Measurements from ENCODE around the gene ADAD2.

ADAD2 gene

GRCh38 chr16:84179612-84180320 is 11.2 kb upstream of the ADAD2 start:
- Mint-ChIP-seq H3K4me3 (no peak overlapping the region), H3K27ac (ENCODE audit: low read depth) (no peak overlapping the region), H3K9me3 (no peaks in the 10 kb centered on the region), H3K36me3 (ENCODE audit: insufficient read depth) (peaks cover 12% of the 10 kb centered on the region), H3K4me1 (peaks cover 14% of the 10 kb centered on the region), H3K27me3 (no peaks in the 10 kb centered on the region)
- DNase-seq (ENCODE audit: low spot score in 2 of 2): no peak
- ATAC-seq (replicated peaks; ENCODE audit: extremely low read depth, poor library complexity, severe bottlenecking): no peak

- DNase-seq (ENCODE audit: low spot score in 2 of 2) (no peak), ATAC-seq (replicated peaks; ENCODE audit: extremely low read depth, poor library complexity, severe bottlenecking) (no peak)
- H3K4me1 Mint-ChIP-seq: peaks cover 14% of the 10 kb centered on the region
- no peak overlapping the region for H3K4me3 Mint-ChIP-seq
- H3K36me3 Mint-ChIP-seq (ENCODE audit: insufficient read depth): peaks cover 13% of the 10 kb centered on the region
- no peaks in the 10 kb centered on the region for H3K27me3 Mint-ChIP-seq
- no peaks in the 10 kb centered on the region for H3K9me3 Mint-ChIP-seq
- H3K27ac Mint-ChIP-seq (ENCODE audit: low read depth): no peak overlapping the region
Measured at GRCh38 chr16:84180519-84181140, 10.3 kb upstream of the ADAD2 start.

- H3K9me3 Mint-ChIP-seq: no peaks in the 10 kb centered on the region
- peaks cover 13% of the 10 kb centered on the region for H3K36me3 Mint-ChIP-seq (ENCODE audit: insufficient read depth)
- H3K4me3 Mint-ChIP-seq: no peak overlapping the region
- H3K27ac Mint-ChIP-seq (ENCODE audit: low read depth): no peak overlapping the region
- DNase-seq (ENCODE audit: low spot score in 2 of 2) (no peak), ATAC-seq (replicated peaks; ENCODE audit: extremely low read depth, poor library complexity, severe bottlenecking) (no peak)
- peaks cover 14% of the 10 kb centered on the region for H3K4me1 Mint-ChIP-seq
- H3K27me3 Mint-ChIP-seq: no peaks in the 10 kb centered on the region
Measured at GRCh38 chr16:84181144-84181915, 9.6 kb upstream of the ADAD2 start.

- peaks cover 18% of the 10 kb centered on the region for H3K36me3 Mint-ChIP-seq (ENCODE audit: insufficient read depth)
- H3K4me3 Mint-ChIP-seq: no peak overlapping the region
- peaks cover 19% of the 10 kb centered on the region for H3K4me1 Mint-ChIP-seq
- H3K9me3 Mint-ChIP-seq: no peaks in the 10 kb centered on the region
- H3K27me3 Mint-ChIP-seq: no peaks in the 10 kb centered on the region
- DNase-seq (ENCODE audit: low spot score in 2 of 2) (no peak), ATAC-seq (replicated peaks; ENCODE audit: extremely low read depth, poor library complexity, severe bottlenecking) (no peak)
- no peak overlapping the region for H3K27ac Mint-ChIP-seq (ENCODE audit: low read depth)
Measured at GRCh38 chr16:84182104-84182503, 8.9 kb upstream of the ADAD2 start.

- Mint-ChIP-seq H3K27ac (ENCODE audit: low read depth) (no peak overlapping the region), H3K9me3 (no peaks in the 10 kb centered on the region), H3K4me3 (no peak overlapping the region), H3K36me3 (ENCODE audit: insufficient read depth) (peaks cover 18% of the 10 kb centered on the region), H3K4me1 (peaks cover 19% of the 10 kb centered on the region), H3K27me3 (no peaks in the 10 kb centered on the region)
- ATAC-seq (replicated peaks; ENCODE audit: extremely low read depth, poor library complexity, severe bottlenecking) (no peak), DNase-seq (ENCODE audit: low spot score in 2 of 2) (no peak)
Measured at GRCh38 chr16:84182680-84183571, 8.0 kb upstream of the ADAD2 start.

- Mint-ChIP-seq H3K27me3 (no peaks in the 10 kb centered on the region), H3K4me3 (no peak overlapping the region), H3K27ac (ENCODE audit: low read depth) (no peak overlapping the region)
Measured at GRCh38 chr16:84183572-84183875, 7.4 kb upstream of the ADAD2 start.

GRCh38 chr16:84183911-84184591 is 6.9 kb upstream of the ADAD2 start:
- peaks cover 19% of the 10 kb centered on the region for H3K4me1 Mint-ChIP-seq
- H3K9me3 Mint-ChIP-seq: no peaks in the 10 kb centered on the region
- no peak for DNase-seq (ENCODE audit: low spot score in 2 of 2)
- H3K4me3 Mint-ChIP-seq: no peak overlapping the region
- no peak overlapping the region for H3K27ac Mint-ChIP-seq (ENCODE audit: low read depth)
- H3K36me3 Mint-ChIP-seq (ENCODE audit: insufficient read depth): peaks cover 15% of the 10 kb centered on the region
- H3K27me3 Mint-ChIP-seq: no peaks in the 10 kb centered on the region
- no peak for ATAC-seq (replicated peaks; ENCODE audit: extremely low read depth, poor library complexity, severe bottlenecking)

More at GRCh38 chr16:84183572-84183875, 7.4 kb upstream of the ADAD2 start:
- DNase-seq (ENCODE audit: low spot score in 2 of 2): no peak
- ATAC-seq (replicated peaks; ENCODE audit: extremely low read depth, poor library complexity, severe bottlenecking): no peak
- peaks cover 17% of the 10 kb centered on the region for H3K36me3 Mint-ChIP-seq (ENCODE audit: insufficient read depth)
- H3K4me1 Mint-ChIP-seq: peaks cover 19% of the 10 kb centered on the region
- H3K9me3 Mint-ChIP-seq: no peaks in the 10 kb centered on the region

- Mint-ChIP-seq H3K9me3 (no peaks in the 10 kb centered on the region), H3K27me3 (no peaks in the 10 kb centered on the region), H3K4me3 (peak overlapping the region; percentile 92), H3K4me1 (peaks cover 19% of the 10 kb centered on the region), H3K27ac (ENCODE audit: low read depth) (peak overlapping the region; percentile 62), H3K36me3 (ENCODE audit: insufficient read depth) (peaks cover 12% of the 10 kb centered on the region)
- ATAC-seq (replicated peaks; ENCODE audit: extremely low read depth, poor library complexity, severe bottlenecking) (no peak), DNase-seq (ENCODE audit: low spot score in 2 of 2) (no peak)
Measured at GRCh38 chr16:84184775-84185174, 6.2 kb upstream of the ADAD2 start.

GRCh38 chr16:84186685-84187437 is 4.1 kb upstream of the ADAD2 start, which contains the start of gene TAF1C:
TSS of gene TAF1C (minus strand) at chr16:84187057. CDS start at chr16:84184988, 2,069 bp downstream.
- H3K4me3 Mint-ChIP-seq: peak within 1 kb of the TSS; percentile 92
- peak within 1 kb of the TSS; percentile 73 for H3K27ac Mint-ChIP-seq (ENCODE audit: low read depth)
- H3K4me1 Mint-ChIP-seq: peaks cover 19% of the 10 kb centered on the region
- peaks cover 10% of the 10 kb centered on the region for H3K36me3 Mint-ChIP-seq (ENCODE audit: insufficient read depth)
- no peaks in the 10 kb centered on the region for H3K27me3 Mint-ChIP-seq
- no peaks in the 10 kb centered on the region for H3K9me3 Mint-ChIP-seq
- DNase-seq (ENCODE audit: low spot score in 2 of 2) (peak; percentile 83 to 87), ATAC-seq (replicated peaks; ENCODE audit: extremely low read depth, poor library complexity, severe bottlenecking) (peak; percentile 92)

- Mint-ChIP-seq H3K4me1 (peaks cover 11% of the 10 kb centered on the region), H3K4me3 (no peak overlapping the region), H3K27ac (ENCODE audit: low read depth) (no peak overlapping the region), H3K36me3 (ENCODE audit: insufficient read depth) (peaks cover 5% of the 10 kb centered on the region), H3K9me3 (no peaks in the 10 kb centered on the region), H3K27me3 (peaks cover 1% of the 10 kb centered on the region)
- no peak for DNase-seq (ENCODE audit: low spot score in 2 of 2)
- ATAC-seq (replicated peaks; ENCODE audit: extremely low read depth, poor library complexity, severe bottlenecking): no peak
Measured at GRCh38 chr16:84191466-84191865, 509 bp downstream of the ADAD2 start.

- H3K9me3 Mint-ChIP-seq: no peaks in the 10 kb centered on the region
- H3K27ac Mint-ChIP-seq (ENCODE audit: low read depth): no peak overlapping the region
- peaks cover 15% of the 10 kb centered on the region for H3K27me3 Mint-ChIP-seq
- ATAC-seq (replicated peaks; ENCODE audit: extremely low read depth, poor library complexity, severe bottlenecking) (peak; percentile 6), DNase-seq (ENCODE audit: low spot score in 2 of 2) (no peak)
- H3K4me3 Mint-ChIP-seq: no peak overlapping the region
- peaks cover 6% of the 10 kb centered on the region for H3K4me1 Mint-ChIP-seq
- H3K36me3 Mint-ChIP-seq (ENCODE audit: insufficient read depth): no peaks in the 10 kb centered on the region
Measured at GRCh38 chr16:84193480-84193879, 2.5 kb downstream of the ADAD2 start.

Data from central memory CD8-positive, alpha-beta T cell (primary cell).